ENCODE measurements around the gene PINK1.

DNA sequence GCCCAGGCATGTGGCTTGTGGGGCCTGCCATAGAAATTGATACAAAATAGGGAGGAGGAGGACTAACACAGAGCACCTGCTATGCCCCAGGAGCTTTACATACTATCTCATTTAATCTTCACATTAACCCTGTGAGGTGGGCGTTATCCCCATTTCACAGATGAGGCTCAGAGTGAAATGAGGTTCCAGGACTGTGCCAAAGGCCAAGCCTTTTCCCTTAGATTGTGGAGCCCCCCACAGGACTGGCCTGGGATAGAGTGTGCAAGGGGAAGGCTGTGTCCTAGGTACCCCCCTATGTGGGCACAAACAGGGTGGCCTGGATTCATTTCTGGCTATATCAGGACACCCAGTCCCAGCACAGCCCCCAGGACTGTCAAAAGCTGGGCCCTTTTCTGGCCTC lies 30.1 kb downstream of the PINK1 start:
- TF ChIP-seq, protein P1, sequence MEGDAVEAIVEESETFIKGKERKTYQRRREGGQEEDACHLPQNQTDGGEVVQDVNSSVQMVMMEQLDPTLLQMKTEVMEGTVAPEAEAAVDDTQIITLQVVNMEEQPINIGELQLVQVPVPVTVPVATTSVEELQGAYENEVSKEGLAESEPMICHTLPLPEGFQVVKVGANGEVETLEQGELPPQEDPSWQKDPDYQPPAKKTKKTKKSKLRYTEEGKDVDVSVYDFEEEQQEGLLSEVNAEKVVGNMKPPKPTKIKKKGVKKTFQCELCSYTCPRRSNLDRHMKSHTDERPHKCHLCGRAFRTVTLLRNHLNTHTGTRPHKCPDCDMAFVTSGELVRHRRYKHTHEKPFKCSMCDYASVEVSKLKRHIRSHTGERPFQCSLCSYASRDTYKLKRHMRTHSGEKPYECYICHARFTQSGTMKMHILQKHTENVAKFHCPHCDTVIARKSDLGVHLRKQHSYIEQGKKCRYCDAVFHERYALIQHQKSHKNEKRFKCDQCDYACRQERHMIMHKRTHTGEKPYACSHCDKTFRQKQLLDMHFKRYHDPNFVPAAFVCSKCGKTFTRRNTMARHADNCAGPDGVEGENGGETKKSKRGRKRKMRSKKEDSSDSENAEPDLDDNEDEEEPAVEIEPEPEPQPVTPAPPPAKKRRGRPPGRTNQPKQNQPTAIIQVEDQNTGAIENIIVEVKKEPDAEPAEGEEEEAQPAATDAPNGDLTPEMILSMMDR (optimal IDR thresholded peaks at IDR 0.05 in 1 of 3, IDR thresholded peaks at IDR 0.05 in 1 of 3, conservative IDR thresholded peaks at IDR 0.05 in 1 of 3; ENCODE audit: extremely low read depth in 1 of 3, insufficient read depth in 2 of 3, low read length in 3 of 3) = no peak
- TF ChIP-seq EZH2 (IDR thresholded peaks at IDR 0.05; ENCODE audit: low read length) = no peak

Measured in keratinocyte (primary cell).